Esophagus (tissue), 2 donors: ENCODE results near the gene SPATA13. TPM values are rescaled to one million over a fixed set of nuclear protein-coding genes. Genes with fewer than 3 reads are reported as not detected.

ENCODE experiments used
- H3K27ac ChIP-seq, 2 donors: one replicate each; pipeline ENCODE4 v1.5.1; 2013; ENCODE audit warnings: low read depth in 2 of 2, mild to moderate bottlenecking in 2 of 2, inconsistent platforms in 1 of 2, low read length in 1 of 2, moderate library complexity in 1 of 2
- H3K27me3 ChIP-seq, 2 donors: one replicate each; pipeline ENCODE4 v1.6.1; 2013; ENCODE audit warnings: low read length in 2 of 2, control low read depth in 1 of 2, mild to moderate bottlenecking in 1 of 2; ENCODE audit not compliant: insufficient read depth in 2 of 2, control insufficient read depth in 1 of 2
- H3K36me3 ChIP-seq, 2 donors: one replicate each; pipeline ENCODE4 v1.6.1; 2013; ENCODE audit warnings: low read length in 1 of 2; ENCODE audit not compliant: control insufficient read depth in 2 of 2, insufficient read depth in 2 of 2
- H3K4me1 ChIP-seq, 2 donors: one replicate each; pipeline ENCODE4 v1.6.1; 2013; ENCODE audit warnings: low read length in 1 of 2; ENCODE audit not compliant: control insufficient read depth in 2 of 2, insufficient read depth in 2 of 2
- H3K4me3 ChIP-seq, 2 donors: one replicate each; pipeline ENCODE4 v1.5.1; 2013; ENCODE audit warnings: low read length in 2 of 2, mild to moderate bottlenecking in 2 of 2, low read depth in 1 of 2, moderate library complexity in 1 of 2
- H3K9me3 ChIP-seq, 2 donors: one replicate each; pipeline ENCODE4 v1.6.1; 2013; ENCODE audit warnings: mild to moderate bottlenecking in 2 of 2, low read depth in 1 of 2, low read length in 1 of 2, moderate library complexity in 1 of 2; ENCODE audit not compliant: control insufficient read depth in 2 of 2, insufficient read depth in 1 of 2
- WGBS, 2 donors: extraction: QIAGEN DNeasy Blood & Tissue Kit; methylation state at CpG; one replicate each; pipeline ENCODE4 v1.1.7; 2013; 5-methylcytosine and 5-hydroxymethylcytosine counted together
- polyA plus RNA-seq, 2 donors: library from polyadenylated mRNA; stranded (reverse); fragments of 200-250 nt; gene quantifications; one replicate each; pipeline ENCODE4 v1.2.3, GENCODE V29; 2013
- donor health status: healthy with polysubstance abuse.
- donor health status: Bipolar disorder and iron deficiency.

Gene SPATA13
- polyA plus RNA-seq, 2 donors = 1.8 to 3.8 TPM

GRCh38 chr13:24135674-24136300 is 24.7 kb upstream of the SPATA13 start:
- Histone ChIP-seq H3K27me3 (no peaks in the 10 kb centered on the region), H3K4me1 (no peaks in the 10 kb centered on the region), H3K27ac (no peak overlapping the region), H3K9me3 (peaks cover 3 to 4% of the 10 kb centered on the region in 2 donors), H3K36me3 (no peaks in the 10 kb centered on the region), H3K4me3 (no peak overlapping the region)
- 63 to 83% methylated on average over 5 of the region's 5 CpGs for WGBS, 2 donors

GRCh38 chr13:24138911-24139310 is 21.6 kb upstream of the SPATA13 start:
- WGBS, 2 donors = 82 to 89% methylated on average over 5 of the region's 5 CpGs
- Histone ChIP-seq H3K4me1 (no peaks in the 10 kb centered on the region), H3K4me3 (no peak overlapping the region), H3K9me3 (no peaks in the 10 kb centered on the region), H3K36me3 (no peaks in the 10 kb centered on the region), H3K27me3 (no peaks in the 10 kb centered on the region), H3K27ac (no peak overlapping the region)

- H3K9me3 ChIP-seq = no peaks in the 10 kb centered on the region
- H3K36me3 ChIP-seq = no peaks in the 10 kb centered on the region
- 86 to 89% methylated on average over 7 of the region's 7 CpGs for WGBS, 2 donors
- no peak overlapping the region for H3K27ac ChIP-seq
- H3K4me1 ChIP-seq = peaks cover 0 to 4% of the 10 kb centered on the region in 2 donors
- no peak overlapping the region for H3K4me3 ChIP-seq
- H3K27me3 ChIP-seq = no peaks in the 10 kb centered on the region
These were observed 19.1 kb upstream of the SPATA13 start for GRCh38 chr13:24141333-24141910.

- WGBS, 2 donors = 74 to 88% methylated on average over 1 of the region's 1 CpG
These were observed 18.1 kb upstream of the SPATA13 start for GRCh38 chr13:24142453-24142852.

GRCh38 chr13:24142886-24143285 is 17.6 kb upstream of the SPATA13 start:
- 54 to 70% methylated on average over 4 of the region's 4 CpGs for WGBS, 2 donors
- Histone ChIP-seq H3K4me3 (no peak overlapping the region), H3K36me3 (no peaks in the 10 kb centered on the region), H3K27me3 (no peaks in the 10 kb centered on the region), H3K4me1 (peaks cover 0 to 4% of the 10 kb centered on the region in 2 donors), H3K27ac (no peak overlapping the region), H3K9me3 (no peaks in the 10 kb centered on the region)

More at GRCh38 chr13:24142453-24142852, 18.1 kb upstream of the SPATA13 start:
- Histone ChIP-seq H3K27me3 (no peaks in the 10 kb centered on the region), H3K4me3 (no peak overlapping the region), H3K4me1 (peaks cover 0 to 4% of the 10 kb centered on the region in 2 donors), H3K9me3 (no peaks in the 10 kb centered on the region), H3K36me3 (no peaks in the 10 kb centered on the region), H3K27ac (no peak overlapping the region)

GRCh38 chr13:24145240-24145639 is 15.3 kb upstream of the SPATA13 start:
- Histone ChIP-seq H3K27ac (no peak overlapping the region), H3K9me3 (no peaks in the 10 kb centered on the region), H3K27me3 (no peaks in the 10 kb centered on the region), H3K4me1 (peaks cover 0 to 4% of the 10 kb centered on the region in 2 donors), H3K36me3 (no peaks in the 10 kb centered on the region), H3K4me3 (no peak overlapping the region)
- WGBS, 2 donors = 46 to 64% methylated on average over 2 of the region's 2 CpGs

- Histone ChIP-seq H3K27me3 (no peaks in the 10 kb centered on the region), H3K4me3 (no peak overlapping the region), H3K4me1 (peaks cover 0 to 4% of the 10 kb centered on the region in 2 donors), H3K27ac (no peak overlapping the region), H3K9me3 (no peaks in the 10 kb centered on the region), H3K36me3 (no peaks in the 10 kb centered on the region)
- WGBS, 2 donors = 82 to 84% methylated on average over 7 of the region's 7 CpGs
These were observed 14.8 kb upstream of the SPATA13 start for GRCh38 chr13:24145674-24146073.

- Histone ChIP-seq H3K9me3 (no peaks in the 10 kb centered on the region), H3K36me3 (no peaks in the 10 kb centered on the region), H3K27ac (no peak overlapping the region), H3K4me1 (peaks cover 0 to 4% of the 10 kb centered on the region in 2 donors), H3K4me3 (no peak overlapping the region), H3K27me3 (no peaks in the 10 kb centered on the region)
- WGBS, 2 donors = 75 to 84% methylated on average over 7 of the region's 7 CpGs
These were observed 13.5 kb upstream of the SPATA13 start for GRCh38 chr13:24146961-24147569.

GRCh38 chr13:24147570-24147963 is 13.0 kb upstream of the SPATA13 start:
- Histone ChIP-seq H3K4me1 (peaks cover 0 to 4% of the 10 kb centered on the region in 2 donors), H3K27me3 (no peaks in the 10 kb centered on the region), H3K27ac (no peak overlapping the region), H3K9me3 (no peaks in the 10 kb centered on the region), H3K4me3 (no peak overlapping the region), H3K36me3 (no peaks in the 10 kb centered on the region)
- WGBS, 2 donors = 72 to 79% methylated on average over 6 of the region's 6 CpGs
